GM10248 (cell line): ENCODE measurements around the gene NEGR1.
"Not testable (repeated sequence)": the region's sequence is repeated elsewhere in the genome, so short reads cannot be mapped to it uniquely, and the experiment has no call there.

Source experiments
- CTCF ChIA-PET: fragments of 300-600 bp; sonication (Branson Sonifier 250); formaldehyde crosslinking; extraction: SDS; loops from one replicate; lab custom pipeline; 2021; ENCODE audit warnings: antibody characterized with exemption; lab: Yijun Ruan, JAX
- POLR2A ChIA-PET: fragments of 350-650 bp; sonication (Branson Sonifier 250); formaldehyde crosslinking; extraction: SDS; loops from one replicate; lab custom pipeline; 2020; ENCODE audit warnings: antibody characterized with exemption; lab: Yijun Ruan, JAX
- DNase-seq: peaks from one replicate; pipeline ENCODE4 v3.0.0; 2012; ENCODE audit errors: extremely low spot score
- CTCF ChIP-seq: IDR thresholded peaks from 2 replicates; pipeline ENCODE4 v1.5.1; 2012; ENCODE audit warnings: mild to moderate bottlenecking, low read depth; ENCODE audit errors: extremely low read depth, missing control alignments, control extremely low read depth

NEGR1 gene

DNA sequence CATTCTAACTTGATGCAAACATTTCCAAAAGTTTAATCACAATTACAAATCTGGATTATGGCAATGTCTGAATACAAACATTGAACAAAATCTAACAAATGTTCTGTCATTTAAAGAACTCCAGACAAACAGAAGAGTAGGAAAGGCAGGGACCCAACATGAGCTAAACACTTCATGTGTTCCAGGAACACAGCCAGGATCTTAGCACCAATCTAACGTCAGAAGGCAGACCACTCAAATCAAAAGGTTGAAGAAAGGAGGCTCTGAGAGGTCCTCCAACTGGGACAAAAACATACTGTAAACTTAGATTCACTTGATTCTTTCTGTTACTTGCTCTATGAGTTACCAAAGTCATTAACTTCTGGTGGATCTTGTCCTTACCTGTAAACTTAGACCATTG is 374.0 kb downstream of the NEGR1 start:
- DNase-seq: no peak
- CTCF ChIA-PET: no interaction called here
- POLR2A ChIA-PET: no interaction called here
- no peak for TF ChIP-seq CTCF

- CTCF ChIA-PET: no interaction called here
- POLR2A ChIA-PET: no interaction called here
- TF ChIP-seq CTCF: no peak
These were observed 382.5 kb downstream of the NEGR1 start for GRCh38 chr1:71899881-71900280.

DNA sequence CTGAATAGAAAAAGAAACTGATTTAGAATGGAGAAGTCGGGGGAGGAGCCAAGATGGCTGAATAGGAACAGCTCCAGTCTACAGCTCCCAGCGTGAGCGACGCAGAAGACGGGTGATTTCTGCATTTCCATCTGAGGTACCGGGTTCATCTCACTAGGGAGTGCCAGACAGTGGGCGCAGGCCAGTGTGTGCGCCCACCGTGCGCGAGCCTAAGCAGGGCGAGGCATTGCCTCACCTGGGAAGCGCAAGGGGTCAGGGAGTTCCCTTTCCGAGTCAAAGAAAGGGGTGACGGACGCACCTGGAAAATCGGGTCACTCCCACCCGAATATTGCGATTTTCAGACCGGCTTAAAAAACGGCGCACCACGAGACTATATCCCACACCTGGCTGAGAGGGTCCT is 394.2 kb downstream of the NEGR1 start:
- DNase-seq, POLR2A ChIA-PET, CTCF ChIA-PET: not testable (repeated sequence)

More at GRCh38 chr1:71899881-71900280, 382.5 kb downstream of the NEGR1 start:
- no peak for DNase-seq

GRCh38 chr1:71885171-71885570 is 397.2 kb downstream of the NEGR1 start:
- POLR2A ChIA-PET: no interaction called here
- TF ChIP-seq CTCF: no peak
- CTCF ChIA-PET: no interaction called here
- no peak for DNase-seq

DNA sequence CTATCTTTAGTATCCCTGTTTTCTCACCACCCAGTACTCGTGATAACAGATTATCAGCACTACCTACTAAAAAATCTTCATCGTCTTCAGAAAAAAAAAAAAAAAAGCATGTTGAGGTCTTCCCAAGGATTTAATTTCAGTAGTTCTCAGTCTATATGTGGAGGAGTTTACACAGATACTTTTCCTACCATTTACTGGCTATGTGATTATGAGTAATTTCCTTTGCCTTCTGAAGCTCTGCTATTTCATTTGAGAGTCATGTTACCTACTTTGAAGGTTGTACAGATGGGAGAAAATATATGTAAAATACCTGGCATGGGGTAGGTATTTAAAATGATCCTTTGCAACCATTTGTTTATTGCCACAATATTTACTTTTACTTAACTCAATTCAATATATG is 399.7 kb downstream of the NEGR1 start:
- ChIA-PET POLR2A (no interaction called here), CTCF (no interaction called here)
- no peak for TF ChIP-seq CTCF
- no peak for DNase-seq

GRCh38 chr1:71882226-71882625 is 400.1 kb downstream of the NEGR1 start:
- TF ChIP-seq CTCF: no peak
- POLR2A ChIA-PET: no interaction called here
- DNase-seq: no peak
- CTCF ChIA-PET: no interaction called here

GRCh38 chr1:71881611-71882010 is 400.7 kb downstream of the NEGR1 start:
- DNase-seq: no peak
- CTCF ChIA-PET: no interaction called here
- TF ChIP-seq CTCF: no peak
- POLR2A ChIA-PET: no interaction called here
